NCI-H187 (cell line): Measurements from ENCODE around the gene PRTG.
"Not testable (repeated sequence)": the region's sequence is repeated elsewhere in the genome, so short reads cannot be mapped to it uniquely, and the experiment has no call there.

Experiments used
- DNase-seq, 2 experiments: peaks; one replicate each; lab custom pipeline; 2025; lab: John Stamatoyannopoulos, UW

The PRTG gene

DNA sequence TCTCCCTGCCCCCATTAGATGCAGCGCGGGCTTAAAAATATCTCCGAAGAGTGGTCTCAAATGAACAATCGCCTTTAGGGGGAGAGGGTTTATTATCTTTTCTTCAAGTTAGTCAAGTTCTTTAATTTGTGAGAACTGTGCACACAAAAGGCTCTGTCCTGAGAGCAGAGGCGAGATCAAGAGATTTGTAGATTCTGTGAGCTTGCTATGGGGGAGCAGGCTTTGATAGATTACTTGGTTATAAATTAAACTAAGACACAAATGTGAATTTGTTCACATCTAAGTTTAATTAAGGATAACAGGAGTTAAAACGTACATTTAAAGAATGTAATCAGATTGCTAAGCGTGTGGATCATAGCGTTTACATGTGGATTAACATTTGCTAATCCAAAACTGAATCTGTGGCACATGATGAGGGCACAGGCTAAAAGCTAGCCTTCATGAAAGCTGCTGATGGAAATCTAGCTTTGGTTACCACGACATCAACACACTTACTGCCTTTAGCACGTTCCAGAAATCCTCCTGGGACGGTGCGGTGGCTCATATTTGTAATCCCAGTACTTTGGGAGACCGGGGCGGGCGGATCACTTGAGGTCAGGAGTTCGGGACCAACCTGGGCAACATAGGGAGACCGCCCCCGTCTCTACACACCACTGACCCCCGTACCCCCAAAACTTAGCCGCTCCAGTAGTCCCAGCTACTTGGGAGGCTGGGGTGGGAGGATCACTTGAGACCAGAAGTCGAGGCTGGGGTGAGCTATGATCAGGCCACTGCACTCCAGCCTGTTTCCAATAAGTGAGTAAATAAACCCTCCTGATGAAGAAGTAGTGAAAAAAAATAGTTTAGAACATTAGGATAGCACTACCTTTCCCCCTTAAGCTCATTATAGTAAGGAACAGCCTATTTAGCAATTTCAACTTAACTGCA is 1.0 kb upstream of the PRTG start:
- no peak for DNase-seq

DNA sequence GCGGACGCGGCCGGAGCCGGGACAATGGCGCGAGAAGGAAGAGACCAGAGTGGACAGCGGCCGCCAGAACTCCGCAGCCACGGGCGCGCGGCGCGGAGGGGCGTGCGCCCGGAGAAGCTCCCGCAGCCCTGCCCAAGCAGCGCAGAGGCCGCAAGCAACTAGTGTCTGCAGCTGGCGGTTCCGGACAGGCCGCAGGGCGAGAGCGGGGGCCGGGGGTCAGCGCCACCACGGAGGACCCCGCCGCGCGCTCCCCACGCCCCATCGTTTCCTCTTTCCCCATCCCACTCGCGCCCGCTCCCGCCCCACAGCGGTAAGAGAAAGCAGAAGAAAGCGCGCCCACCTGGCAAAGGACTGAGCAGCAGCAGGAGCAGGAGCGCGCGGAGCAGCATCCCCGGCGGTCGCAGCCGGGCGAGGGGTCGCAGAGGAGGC is 440 bp downstream of the PRTG start:
- DNase-seq: no peak

DNA sequence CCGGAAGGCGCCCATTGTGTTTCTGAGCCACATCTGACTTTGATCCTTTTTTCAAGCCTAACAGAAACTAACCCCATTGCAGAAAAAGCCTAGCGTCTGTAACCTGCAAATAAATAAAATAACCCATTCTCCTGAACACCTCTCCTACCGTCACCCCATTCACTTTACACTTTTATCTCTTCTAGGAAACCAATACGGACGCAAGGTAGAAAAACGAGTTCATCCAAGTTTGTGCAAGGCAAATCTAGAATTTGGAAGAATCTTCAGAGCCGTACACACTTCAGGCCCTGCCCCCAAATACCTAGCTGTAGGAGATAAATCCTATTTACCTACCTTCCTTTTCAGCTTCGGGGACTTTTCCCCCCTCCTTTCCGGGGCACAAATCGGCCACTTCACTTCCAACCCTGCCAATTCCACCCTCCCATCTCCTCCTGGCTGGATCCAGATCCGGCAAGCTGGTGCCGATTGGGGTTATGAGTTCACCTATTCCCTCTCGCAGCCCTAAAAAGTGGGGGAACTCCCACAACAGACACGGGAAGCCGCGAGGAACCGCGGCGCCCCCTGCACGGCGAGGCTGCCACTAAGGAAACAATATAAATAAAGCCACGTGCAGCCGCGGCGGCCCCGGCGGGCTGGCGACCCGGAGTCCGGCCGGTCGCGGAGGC is 987 bp downstream of the PRTG start:
- no peak for DNase-seq

DNA sequence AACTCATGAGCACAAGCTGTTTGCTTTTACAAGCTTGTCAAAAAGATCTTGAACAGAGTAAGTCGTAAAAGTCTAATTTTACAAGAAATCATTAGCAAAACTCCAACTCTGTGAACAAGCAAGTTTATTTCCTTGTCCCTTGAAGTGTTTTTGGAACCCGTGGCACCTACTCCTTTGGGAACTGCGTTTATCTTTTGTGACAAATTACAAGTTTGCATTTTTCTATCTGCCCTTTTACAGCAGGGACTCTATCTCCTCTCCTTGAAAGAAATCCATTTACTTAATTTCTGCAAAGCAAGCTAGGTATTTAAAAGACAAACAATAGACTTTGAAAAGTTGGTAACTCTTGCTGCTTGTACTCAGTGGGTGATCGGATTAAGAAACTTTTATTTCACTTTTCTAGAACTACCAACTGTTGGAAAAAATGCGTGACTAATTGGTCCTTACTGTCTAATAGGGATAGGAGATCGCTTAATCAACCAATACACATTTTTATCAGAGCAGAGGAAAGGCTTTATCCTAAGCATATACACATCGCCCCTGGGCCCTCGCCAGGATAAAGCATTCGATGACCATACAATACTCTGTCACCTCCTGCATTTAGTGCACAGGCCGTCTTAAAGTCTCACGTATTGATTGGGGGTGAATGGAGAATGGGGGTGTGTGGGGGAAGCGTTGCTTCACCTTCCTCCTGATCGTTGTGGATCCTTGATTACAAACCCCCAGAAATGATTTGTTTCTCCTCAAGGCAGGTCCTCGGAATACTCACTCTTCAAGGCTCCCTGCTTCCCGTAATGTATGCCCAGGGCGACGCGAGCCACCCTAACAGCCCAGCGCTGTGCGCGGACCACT is 1.7 kb downstream of the PRTG start:
- no peak for DNase-seq

DNA sequence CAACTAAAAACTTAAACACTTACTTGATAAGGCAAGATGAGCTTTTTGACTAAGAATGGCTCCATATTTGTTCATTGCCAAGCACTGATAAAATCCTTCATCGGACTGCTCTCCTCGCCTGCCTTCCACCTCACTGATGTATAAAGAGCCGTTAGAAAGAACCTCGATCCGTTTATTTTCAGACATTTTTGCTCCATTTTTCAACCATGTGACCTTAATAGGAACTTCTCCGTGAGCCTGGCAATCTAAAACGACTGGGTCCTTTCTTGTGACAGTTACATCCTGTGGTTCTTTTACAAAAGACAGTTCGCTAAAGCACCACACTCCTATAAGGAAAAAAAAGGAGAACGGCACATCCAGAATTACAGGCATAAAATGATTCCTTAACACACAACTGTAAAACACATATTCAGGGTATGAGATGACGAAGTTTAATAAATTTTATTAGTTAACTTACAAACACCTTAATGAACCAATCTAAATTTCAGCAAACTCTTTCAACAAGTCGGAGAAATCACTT is 2.5 kb downstream of the PRTG start:
- no peak for DNase-seq

DNA sequence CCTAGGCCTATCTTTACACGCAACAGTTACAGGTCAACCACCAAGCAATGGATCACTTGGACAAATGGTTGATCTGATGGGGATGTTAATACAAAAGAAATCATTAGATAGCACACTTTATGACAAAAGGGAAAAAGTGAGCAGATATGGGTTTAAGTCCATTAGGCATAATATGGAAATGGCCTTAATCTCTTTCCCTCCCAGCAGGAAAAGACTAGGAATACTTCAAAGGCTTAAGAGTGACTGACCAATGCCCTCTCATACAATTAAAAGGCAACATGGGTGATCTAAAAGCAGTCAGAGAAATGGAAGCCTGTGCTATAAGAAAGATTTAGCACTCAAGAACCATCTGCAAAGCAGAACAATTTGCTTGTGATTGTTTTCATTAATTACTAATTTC is 3.3 kb downstream of the PRTG start:
- no peak for DNase-seq

DNA sequence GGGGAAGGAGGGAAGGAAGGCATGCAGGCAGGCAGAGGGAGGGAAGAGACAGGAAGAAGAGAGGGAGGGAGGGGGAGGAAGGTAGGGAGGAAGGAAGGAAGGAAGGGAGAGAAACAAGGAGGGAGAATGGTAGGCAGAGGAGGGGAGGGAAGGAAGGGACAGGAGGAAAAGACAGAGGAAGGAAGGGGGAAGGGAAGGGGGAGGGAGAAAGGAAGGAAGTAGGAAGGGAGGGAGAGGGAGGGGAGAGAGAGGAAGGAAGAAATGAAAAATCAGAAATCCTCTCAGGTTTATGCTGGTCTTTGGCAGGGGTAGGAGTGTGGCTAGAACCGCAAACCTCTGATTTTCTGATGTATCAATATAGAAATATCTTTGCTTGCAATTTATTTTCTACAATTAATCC is 4.2 kb downstream of the PRTG start:
- no peak for DNase-seq

DNA sequence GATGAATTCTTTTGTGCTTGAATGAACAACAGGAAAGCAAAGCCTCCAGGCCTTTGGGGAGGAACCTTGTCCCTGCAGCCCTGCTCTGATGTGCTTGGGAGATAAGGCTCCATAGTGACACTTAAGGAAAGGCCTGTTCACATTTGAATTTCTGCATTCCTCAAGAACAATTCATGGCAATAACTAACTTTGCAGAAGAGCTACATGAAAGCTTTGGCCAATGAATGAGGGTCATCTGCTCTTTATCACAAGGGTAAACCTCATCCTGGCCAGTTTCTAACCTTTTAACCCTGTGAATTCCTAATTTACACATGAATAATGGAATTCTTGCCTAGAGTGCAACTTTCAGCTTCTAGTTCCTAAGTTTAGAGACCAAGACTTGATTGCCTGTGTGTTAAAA is 5.6 kb downstream of the PRTG start:
- DNase-seq: no peak

DNA sequence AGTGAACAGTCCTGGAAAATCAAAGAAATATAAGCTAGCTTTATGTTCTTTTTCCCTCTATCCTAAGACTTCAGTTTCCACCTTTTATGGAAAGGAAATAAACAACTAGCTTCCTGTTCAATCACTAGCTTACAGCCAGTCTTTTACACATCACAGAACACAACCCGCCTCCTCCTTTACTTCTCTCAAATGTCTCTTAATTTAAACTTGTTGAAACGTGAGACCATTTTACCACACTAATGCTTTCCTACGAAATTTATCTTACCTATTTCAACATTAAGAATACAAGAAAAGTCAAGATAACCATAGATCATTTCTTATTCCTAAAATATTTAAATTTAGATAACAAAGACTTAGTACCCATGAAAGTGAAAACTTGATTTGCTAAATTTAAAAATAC is 6.2 kb downstream of the PRTG start:
- DNase-seq: no peak

DNA sequence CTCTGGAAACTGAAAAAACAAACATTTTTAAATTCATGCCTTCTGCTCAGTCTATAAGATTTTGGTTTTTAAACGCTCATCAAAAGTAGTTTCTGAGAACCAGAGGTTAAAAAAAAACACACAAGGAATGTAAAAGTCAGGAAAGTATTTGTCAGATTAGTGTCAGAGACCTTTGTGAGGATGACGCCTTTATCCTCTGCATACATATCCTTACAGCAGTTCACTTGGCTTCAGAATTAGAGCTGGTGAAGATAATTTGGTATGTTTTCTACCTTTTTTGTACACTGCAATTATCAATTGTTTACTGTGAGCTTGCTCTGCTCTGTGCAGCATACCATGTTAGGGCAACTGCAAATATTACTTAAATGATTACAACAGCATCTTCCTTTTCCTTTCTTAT is 8.3 kb downstream of the PRTG start:
- DNase-seq: no peak

DNA sequence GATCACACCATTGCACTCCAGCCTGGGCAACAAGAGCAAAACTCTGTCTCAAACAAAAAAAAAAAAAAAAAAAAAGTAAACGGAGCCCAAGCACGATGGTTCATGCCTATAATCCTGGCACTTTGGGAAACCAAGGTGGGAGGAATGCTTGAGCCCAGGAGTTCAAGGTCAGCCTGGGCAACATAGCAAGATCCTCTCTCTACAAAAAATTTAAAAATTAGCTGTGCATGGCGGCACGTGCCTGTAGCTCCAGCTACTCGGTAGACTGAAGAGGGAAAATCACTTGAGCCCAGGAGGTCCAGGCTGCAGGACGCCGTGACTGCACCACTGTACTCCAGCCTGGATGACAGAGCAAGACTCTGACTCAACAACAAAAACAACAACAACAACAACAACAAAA is 9.5 kb downstream of the PRTG start:
- not testable (repeated sequence) for DNase-seq

DNA sequence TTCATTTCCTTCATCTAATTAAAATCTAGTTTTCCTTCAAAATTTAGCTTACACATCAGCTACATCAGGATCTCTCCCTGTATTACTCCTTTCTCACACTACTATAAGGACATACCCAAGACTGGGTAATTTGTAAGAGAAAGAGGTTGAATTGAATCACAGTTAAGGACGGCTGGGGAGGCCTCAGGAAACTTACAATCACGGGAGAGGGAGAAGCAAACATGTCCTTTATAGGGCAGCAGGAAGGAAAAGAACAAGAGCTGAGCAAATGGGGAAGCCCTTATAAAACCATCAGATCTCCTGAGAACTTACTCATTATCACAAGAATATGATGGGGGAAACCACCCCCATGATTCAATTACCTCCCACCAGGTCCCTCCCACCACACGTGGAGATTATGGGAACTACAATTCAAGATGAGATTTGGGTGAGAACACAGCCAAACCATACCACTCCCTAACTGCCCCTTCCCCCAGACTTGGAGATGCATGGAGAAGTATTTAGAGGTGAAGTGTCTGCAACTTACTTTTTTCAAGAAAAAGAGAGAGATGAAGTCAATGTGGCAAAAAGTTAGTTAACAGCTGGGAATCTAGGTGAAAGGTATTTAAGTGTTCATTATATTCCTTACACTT is 21.3 kb downstream of the PRTG start:
- no peak for DNase-seq

DNA sequence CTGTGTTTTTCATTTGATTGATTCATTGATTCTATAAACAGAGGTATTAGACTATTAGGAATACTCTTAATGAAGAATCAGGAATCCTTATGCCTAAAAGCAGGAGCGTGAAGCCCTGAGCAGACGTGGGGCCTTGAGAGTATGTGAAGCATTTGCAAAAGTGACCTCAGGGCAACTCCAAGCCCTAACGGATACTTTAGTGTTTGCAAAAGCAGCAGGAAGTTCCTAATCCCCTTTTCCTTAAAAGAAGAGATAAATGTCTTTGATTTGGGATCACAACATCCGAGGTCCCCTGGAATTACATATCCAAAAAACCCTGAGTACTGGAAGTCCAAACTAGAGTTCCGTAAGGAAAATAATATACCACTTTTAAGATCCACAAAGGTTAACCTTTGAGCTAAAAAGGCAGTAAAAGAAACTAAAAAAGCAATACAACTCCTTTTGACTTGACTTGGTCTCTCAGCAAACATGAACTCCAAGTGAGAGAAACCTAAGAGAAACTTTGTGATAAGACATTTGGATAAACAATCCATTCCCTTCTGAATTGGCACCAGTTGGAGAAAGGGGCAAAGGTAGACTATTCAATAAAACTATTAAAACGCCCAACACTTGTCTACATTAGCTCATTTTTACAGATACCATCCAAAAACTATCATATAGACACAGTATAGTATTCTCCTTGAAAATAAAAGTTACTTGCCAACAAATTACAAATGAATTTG is 27.4 kb downstream of the PRTG start:
- DNase-seq: no peak

DNA sequence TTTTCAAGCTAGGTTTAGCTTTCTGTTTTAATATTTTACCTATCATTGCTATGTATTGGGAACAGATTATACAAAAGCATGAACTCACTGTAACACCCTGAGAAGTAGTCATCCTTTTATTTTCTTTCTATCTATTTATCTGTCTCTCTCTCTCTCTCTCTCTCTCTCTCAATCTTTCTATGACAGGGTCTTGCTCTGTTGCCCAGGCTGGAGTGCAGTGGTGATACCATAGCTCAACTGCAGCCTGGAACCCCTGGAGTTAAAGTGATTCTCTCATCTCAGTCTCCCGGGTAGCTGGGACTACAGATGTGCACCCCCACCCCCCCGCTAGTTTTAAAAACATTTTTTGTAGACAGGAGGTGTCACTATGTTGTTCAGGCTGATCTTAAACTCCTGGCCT is 28.9 kb downstream of the PRTG start:
- DNase-seq: no peak

DNA sequence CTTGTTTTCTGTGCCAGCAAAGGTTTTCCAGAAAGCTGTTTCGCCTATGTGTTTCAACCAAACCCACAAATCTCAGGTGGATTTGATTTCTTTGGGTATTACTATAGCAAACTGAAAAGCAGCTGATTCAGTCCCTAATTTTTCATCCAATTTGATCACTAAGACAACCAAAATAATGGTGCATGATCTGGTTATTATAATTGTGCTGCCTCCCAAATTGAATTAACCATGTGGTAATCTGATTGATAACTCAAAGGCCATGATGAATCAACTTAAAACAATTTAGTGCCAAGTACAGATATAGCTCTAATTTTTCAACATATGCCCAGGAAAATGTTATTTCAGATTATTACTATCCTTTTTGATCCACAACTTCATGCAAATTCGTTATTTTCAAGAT is 30.6 kb downstream of the PRTG start:
- no peak for DNase-seq

DNA sequence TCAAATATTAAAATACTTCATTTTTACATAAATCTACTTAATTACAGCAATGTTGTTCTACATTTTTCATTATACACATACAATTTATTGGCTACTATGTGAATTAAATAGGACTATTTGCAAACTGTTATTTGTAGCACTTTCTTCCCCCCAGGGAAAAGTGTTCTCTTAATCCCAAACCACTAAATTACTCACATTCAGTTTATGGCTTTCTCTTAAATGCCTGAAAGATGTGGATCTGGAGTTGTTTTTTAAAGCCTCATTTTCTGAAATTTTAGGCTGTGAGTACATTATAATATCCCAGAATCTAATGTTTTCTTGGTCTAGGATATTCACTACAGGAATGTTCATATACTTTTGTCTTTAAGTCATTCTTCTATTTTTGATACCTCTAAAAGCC is 32.7 kb downstream of the PRTG start:
- DNase-seq: no peak

DNA sequence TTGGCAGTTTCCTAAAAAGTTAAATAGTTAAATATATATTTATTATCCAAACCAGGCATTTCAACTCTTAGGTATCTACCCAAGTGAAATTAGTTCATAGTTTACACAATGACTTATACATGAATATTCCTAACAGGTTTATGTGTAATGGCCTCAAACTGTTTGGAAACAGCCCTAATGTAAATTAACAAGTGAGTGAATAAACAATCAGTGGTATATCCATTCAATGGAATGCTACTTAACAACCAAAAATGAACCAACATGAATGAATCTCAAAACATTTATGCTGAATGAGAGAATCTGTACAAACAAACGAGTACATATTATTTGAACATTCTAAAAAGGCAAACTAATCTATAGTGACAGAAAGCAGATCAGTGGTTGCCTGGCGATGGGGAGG is 33.5 kb downstream of the PRTG start:
- DNase-seq: no peak

DNA sequence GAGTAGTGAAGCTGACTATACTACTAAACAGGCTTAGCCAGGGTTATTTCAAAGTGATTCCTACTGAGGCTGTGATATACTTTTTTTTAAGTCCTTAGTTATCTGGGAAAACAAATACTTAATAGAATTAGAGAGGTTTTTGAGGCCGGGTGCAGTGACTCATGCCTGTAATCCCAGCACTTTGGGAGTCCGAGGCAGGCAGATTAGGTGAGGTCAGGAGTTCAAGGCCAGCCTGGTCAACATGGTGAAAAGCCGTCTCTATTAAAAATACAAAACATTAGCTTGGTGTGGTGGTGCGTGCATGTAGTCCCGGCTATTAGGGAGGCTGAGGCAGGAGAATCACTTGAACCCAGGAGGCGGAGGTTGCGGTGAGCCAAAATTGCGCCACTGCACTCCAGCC is 34.2 kb downstream of the PRTG start:
- DNase-seq: no peak

DNA sequence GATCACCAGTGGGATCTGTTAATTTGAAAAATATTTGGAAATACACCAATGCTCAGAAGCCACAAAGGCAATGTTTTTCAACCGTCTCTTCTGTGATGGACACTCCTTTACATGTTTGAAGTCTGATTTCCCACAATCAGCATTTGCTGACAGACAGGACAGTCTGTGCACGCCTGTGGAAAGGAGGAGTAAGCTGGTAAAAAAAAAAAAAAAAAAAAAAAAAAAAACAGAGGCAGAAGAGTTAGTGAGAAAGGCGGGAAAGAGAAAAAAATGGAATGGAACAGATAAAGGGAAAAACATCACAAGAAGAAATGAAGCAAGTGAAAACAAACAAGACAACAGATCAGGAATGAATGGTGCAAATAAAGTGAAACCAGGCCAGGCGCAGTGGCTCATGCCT is 35.0 kb downstream of the PRTG start:
- no peak for DNase-seq

DNA sequence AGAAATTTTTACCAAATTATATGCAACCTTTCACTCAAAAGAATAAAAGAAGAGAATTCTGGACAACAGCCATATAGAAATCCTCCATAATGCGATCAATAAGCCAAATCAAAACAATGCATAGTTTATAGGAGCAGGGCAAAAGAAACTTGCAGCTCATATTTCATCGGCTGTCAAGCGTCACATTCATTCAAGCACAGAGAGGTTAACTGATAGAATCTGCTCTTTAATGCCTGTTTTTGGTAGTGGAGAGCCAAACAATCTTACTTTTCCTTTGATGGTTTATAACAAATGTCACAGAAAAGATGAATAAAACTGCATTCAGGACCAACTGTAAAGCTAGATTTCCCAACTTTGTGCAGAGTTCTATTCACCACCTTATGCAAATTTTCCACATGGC is 35.4 kb downstream of the PRTG start:
- DNase-seq: no peak

DNA sequence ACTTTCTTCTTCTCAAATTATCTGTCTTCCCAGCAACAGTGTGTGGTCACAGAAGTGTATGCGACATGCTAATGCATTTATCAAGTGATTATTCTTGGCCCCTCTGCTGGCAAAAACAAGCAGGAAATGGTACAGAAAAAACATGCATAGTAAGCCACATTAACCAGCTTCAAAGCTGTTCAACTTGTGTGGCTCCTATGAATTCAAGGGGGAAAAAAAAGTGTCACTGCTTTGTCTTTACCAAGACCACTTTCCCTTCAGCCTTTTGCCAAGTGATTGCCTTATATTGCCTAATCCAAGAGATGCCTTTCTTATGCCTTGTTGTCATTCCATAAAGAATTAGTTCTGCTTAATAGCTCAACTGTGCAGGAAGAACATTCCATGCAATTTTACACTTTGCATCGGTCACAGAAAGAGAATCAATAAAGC is 39.1 kb downstream of the PRTG start:
- no peak for DNase-seq
